Measurements from ENCODE around the gene RAB14. TPM values are rescaled to one million over a fixed set of nuclear protein-coding genes. Genes with fewer than 3 reads are reported as not detected.

The RAB14 gene
- total RNA-seq, 1 experiment from 2014 or later: 36.0 TPM

- TF ChIP-seq NFE2L1 (CRISPR knock-in tag; IDR thresholded peaks at IDR 0.05): no peak
- no peak for TF ChIP-seq ZNF232 (CRISPR knock-in tag; IDR thresholded peaks at IDR 0.05)
- TF ChIP-seq KAT7 (CRISPR knock-in tag; IDR thresholded peaks at IDR 0.05; ENCODE audit: borderline replicate concordance): no peak
- no peak for TF ChIP-seq ZBTB21 (CRISPR knock-in tag; IDR thresholded peaks at IDR 0.05; ENCODE audit: borderline replicate concordance)
- TF ChIP-seq SOX15 (CRISPR knock-in tag; IDR thresholded peaks at IDR 0.05): no peak
- peak; percentile 63; the same call in 1 of the 2 replicates for TF ChIP-seq GTF2I (CRISPR knock-in tag; conservative IDR thresholded peaks at IDR 0.05)
- TF ChIP-seq, protein P1, sequence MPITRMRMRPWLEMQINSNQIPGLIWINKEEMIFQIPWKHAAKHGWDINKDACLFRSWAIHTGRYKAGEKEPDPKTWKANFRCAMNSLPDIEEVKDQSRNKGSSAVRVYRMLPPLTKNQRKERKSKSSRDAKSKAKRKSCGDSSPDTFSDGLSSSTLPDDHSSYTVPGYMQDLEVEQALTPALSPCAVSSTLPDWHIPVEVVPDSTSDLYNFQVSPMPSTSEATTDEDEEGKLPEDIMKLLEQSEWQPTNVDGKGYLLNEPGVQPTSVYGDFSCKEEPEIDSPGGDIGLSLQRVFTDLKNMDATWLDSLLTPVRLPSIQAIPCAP (CRISPR knock-in tag; IDR thresholded peaks at IDR 0.05): no peak
- TF ChIP-seq, protein P2, sequence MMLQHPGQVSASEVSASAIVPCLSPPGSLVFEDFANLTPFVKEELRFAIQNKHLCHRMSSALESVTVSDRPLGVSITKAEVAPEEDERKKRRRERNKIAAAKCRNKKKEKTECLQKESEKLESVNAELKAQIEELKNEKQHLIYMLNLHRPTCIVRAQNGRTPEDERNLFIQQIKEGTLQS (CRISPR knock-in tag; conservative IDR thresholded peaks at IDR 0.05): no peak
- no peak for TF ChIP-seq E2F4 (CRISPR knock-in tag; IDR thresholded peaks at IDR 0.05; ENCODE audit: borderline replicate concordance, low read depth)
- TF ChIP-seq, protein P3, sequence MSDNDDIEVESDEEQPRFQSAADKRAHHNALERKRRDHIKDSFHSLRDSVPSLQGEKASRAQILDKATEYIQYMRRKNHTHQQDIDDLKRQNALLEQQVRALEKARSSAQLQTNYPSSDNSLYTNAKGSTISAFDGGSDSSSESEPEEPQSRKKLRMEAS (CRISPR knock-in tag; IDR thresholded peaks at IDR 0.05): peak; percentile 71; the same call in 1 of the 2 replicates
- TF ChIP-seq, protein P4, sequence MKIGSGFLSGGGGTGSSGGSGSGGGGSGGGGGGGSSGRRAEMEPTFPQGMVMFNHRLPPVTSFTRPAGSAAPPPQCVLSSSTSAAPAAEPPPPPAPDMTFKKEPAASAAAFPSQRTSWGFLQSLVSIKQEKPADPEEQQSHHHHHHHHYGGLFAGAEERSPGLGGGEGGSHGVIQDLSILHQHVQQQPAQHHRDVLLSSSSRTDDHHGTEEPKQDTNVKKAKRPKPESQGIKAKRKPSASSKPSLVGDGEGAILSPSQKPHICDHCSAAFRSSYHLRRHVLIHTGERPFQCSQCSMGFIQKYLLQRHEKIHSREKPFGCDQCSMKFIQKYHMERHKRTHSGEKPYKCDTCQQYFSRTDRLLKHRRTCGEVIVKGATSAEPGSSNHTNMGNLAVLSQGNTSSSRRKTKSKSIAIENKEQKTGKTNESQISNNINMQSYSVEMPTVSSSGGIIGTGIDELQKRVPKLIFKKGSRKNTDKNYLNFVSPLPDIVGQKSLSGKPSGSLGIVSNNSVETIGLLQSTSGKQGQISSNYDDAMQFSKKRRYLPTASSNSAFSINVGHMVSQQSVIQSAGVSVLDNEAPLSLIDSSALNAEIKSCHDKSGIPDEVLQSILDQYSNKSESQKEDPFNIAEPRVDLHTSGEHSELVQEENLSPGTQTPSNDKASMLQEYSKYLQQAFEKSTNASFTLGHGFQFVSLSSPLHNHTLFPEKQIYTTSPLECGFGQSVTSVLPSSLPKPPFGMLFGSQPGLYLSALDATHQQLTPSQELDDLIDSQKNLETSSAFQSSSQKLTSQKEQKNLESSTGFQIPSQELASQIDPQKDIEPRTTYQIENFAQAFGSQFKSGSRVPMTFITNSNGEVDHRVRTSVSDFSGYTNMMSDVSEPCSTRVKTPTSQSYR (CRISPR knock-in tag; IDR thresholded peaks at IDR 0.05): no peak
- TF ChIP-seq ZNF416 (CRISPR knock-in tag; IDR thresholded peaks at IDR 0.05): no peak
- TF ChIP-seq OVOL2 (CRISPR knock-in tag; IDR thresholded peaks at IDR 0.05; ENCODE audit: borderline replicate concordance): no peak
- peak; percentile 61 for TF ChIP-seq FOXK1 (CRISPR knock-in tag; IDR thresholded peaks at IDR 0.05)
- TF ChIP-seq MLX (CRISPR knock-in tag; IDR thresholded peaks at IDR 0.05): no peak
- no peak for TF ChIP-seq PRRX2 (CRISPR knock-in tag; IDR thresholded peaks at IDR 0.05)
- TF ChIP-seq ELF4 (CRISPR knock-in tag; IDR thresholded peaks at IDR 0.05; ENCODE audit: low read depth): no peak
- no peak for TF ChIP-seq ZMAT4 (CRISPR knock-in tag; IDR thresholded peaks at IDR 0.05)
- no peak for TF ChIP-seq SMAD3 (CRISPR knock-in tag; IDR thresholded peaks at IDR 0.05; ENCODE audit: borderline replicate concordance)
- no peak; the same call in 1 of the 2 replicates for TF ChIP-seq E2F5 (CRISPR knock-in tag; IDR thresholded peaks at IDR 0.05)
- peak; percentile 60 for TF ChIP-seq ETV6 (CRISPR knock-in tag; IDR thresholded peaks at IDR 0.05)
- TF ChIP-seq STAT6 (CRISPR knock-in tag; conservative IDR thresholded peaks at IDR 0.05; ENCODE audit: low read depth): no peak
- no peak; the same call in 1 of the 2 replicates for TF ChIP-seq FOXP1 (CRISPR knock-in tag; IDR thresholded peaks at IDR 0.05; ENCODE audit: borderline replicate concordance)
- TF ChIP-seq, protein P5, sequence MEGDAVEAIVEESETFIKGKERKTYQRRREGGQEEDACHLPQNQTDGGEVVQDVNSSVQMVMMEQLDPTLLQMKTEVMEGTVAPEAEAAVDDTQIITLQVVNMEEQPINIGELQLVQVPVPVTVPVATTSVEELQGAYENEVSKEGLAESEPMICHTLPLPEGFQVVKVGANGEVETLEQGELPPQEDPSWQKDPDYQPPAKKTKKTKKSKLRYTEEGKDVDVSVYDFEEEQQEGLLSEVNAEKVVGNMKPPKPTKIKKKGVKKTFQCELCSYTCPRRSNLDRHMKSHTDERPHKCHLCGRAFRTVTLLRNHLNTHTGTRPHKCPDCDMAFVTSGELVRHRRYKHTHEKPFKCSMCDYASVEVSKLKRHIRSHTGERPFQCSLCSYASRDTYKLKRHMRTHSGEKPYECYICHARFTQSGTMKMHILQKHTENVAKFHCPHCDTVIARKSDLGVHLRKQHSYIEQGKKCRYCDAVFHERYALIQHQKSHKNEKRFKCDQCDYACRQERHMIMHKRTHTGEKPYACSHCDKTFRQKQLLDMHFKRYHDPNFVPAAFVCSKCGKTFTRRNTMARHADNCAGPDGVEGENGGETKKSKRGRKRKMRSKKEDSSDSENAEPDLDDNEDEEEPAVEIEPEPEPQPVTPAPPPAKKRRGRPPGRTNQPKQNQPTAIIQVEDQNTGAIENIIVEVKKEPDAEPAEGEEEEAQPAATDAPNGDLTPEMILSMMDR (IDR thresholded peaks at IDR 0.05): peak; percentile 24; the same call in 1 of the 2 replicates
- TF ChIP-seq, protein P6, sequence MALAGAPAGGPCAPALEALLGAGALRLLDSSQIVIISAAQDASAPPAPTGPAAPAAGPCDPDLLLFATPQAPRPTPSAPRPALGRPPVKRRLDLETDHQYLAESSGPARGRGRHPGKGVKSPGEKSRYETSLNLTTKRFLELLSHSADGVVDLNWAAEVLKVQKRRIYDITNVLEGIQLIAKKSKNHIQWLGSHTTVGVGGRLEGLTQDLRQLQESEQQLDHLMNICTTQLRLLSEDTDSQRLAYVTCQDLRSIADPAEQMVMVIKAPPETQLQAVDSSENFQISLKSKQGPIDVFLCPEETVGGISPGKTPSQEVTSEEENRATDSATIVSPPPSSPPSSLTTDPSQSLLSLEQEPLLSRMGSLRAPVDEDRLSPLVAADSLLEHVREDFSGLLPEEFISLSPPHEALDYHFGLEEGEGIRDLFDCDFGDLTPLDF (CRISPR knock-in tag; IDR thresholded peaks at IDR 0.05): peak; percentile 72; the same call in 1 of the 2 replicates
Measured at GRCh38 chr9:121201738-121202533, at the start of gene RAB14 (continued).
